ENCODE measurements around the gene COL16A1.

COL16A1 gene

GRCh38 chr1:31655756-31656155 is 48.1 kb downstream of the COL16A1 start:
- DNase-seq (ENCODE audit: low read depth, low spot score), result no peak

GRCh38 chr1:31655104-31655503 is 48.7 kb downstream of the COL16A1 start:
- H3K4me3 ChIP-seq (ENCODE audit: low read length), result no peak overlapping the region

More at GRCh38 chr1:31655756-31656155, 48.1 kb downstream of the COL16A1 start:
- H3K4me3 ChIP-seq (ENCODE audit: low read length), result no peak overlapping the region

GRCh38 chr1:31654474-31654776 is 49.4 kb downstream of the COL16A1 start:
- DNase-seq (ENCODE audit: low read depth, low spot score), result no peak

More at GRCh38 chr1:31655104-31655503, 48.7 kb downstream of the COL16A1 start:
- DNase-seq (ENCODE audit: low read depth, low spot score), result no peak

GRCh38 chr1:31653717-31654473 is 49.9 kb downstream of the COL16A1 start:
- no peak overlapping the region for H3K4me3 ChIP-seq (ENCODE audit: low read length)
- DNase-seq (ENCODE audit: low read depth, low spot score), result no peak

More at GRCh38 chr1:31654474-31654776, 49.4 kb downstream of the COL16A1 start:
- no peak overlapping the region for H3K4me3 ChIP-seq (ENCODE audit: low read length)

- no peak overlapping the region for H3K4me3 ChIP-seq (ENCODE audit: low read length)
- DNase-seq (ENCODE audit: low read depth, low spot score), result no peak
Observed at GRCh38 chr1:31652891-31653499, 50.8 kb downstream of the COL16A1 start.

GRCh38 chr1:31651766-31652165 is 52.1 kb downstream of the COL16A1 start:
- H3K4me3 ChIP-seq (ENCODE audit: low read length), result no peak overlapping the region
- DNase-seq (ENCODE audit: low read depth, low spot score), result no peak

GRCh38 chr1:31651089-31651420 is 52.8 kb downstream of the COL16A1 start:
- no peak overlapping the region for H3K4me3 ChIP-seq (ENCODE audit: low read length)
- DNase-seq (ENCODE audit: low read depth, low spot score), result no peak

GRCh38 chr1:31650161-31651088 is 53.4 kb downstream of the COL16A1 start:
- H3K4me3 ChIP-seq (ENCODE audit: low read length), result no peak overlapping the region
- no peak for DNase-seq (ENCODE audit: low read depth, low spot score)

- DNase-seq (ENCODE audit: low read depth, low spot score), result no peak
- no peak overlapping the region for H3K4me3 ChIP-seq (ENCODE audit: low read length)
Observed at GRCh38 chr1:31648641-31649357, 55.0 kb downstream of the COL16A1 start.

- no peak overlapping the region for H3K4me3 ChIP-seq (ENCODE audit: low read length)
- DNase-seq (ENCODE audit: low read depth, low spot score), result no peak
Observed at GRCh38 chr1:31648190-31648589, 55.6 kb downstream of the COL16A1 start.

GRCh38 chr1:31647106-31647505 is 56.7 kb downstream of the COL16A1 start:
- no peak overlapping the region for H3K4me3 ChIP-seq (ENCODE audit: low read length)
- no peak for DNase-seq (ENCODE audit: low read depth, low spot score)

- H3K4me3 ChIP-seq (ENCODE audit: low read length), result no peak overlapping the region
- no peak for DNase-seq (ENCODE audit: low read depth, low spot score)
Observed at GRCh38 chr1:31646259-31646960, 57.4 kb downstream of the COL16A1 start.

- peak overlapping the region; percentile 82 for H3K4me3 ChIP-seq (ENCODE audit: low read length)
- no peak for DNase-seq (ENCODE audit: low read depth, low spot score)
Observed at GRCh38 chr1:31645274-31645568, 58.6 kb downstream of the COL16A1 start.

- peak within 1 kb of the TSS; percentile 82 for H3K4me3 ChIP-seq (ENCODE audit: low read length)
- DNase-seq (ENCODE audit: low read depth, low spot score), result peak; percentile 95
Observed at GRCh38 chr1:31644560-31645273, 59.1 kb downstream of the COL16A1 start, which contains the start of gene PEF1. Gene PEF1 (minus strand): TSS chr1:31644876. CDS start chr1:31644864, 12 bp downstream.

GRCh38 chr1:31643976-31644559 is 59.7 kb downstream of the COL16A1 start:
- DNase-seq (ENCODE audit: low read depth, low spot score), result no peak
- H3K4me3 ChIP-seq (ENCODE audit: low read length), result peak overlapping the region; percentile 82

- DNase-seq (ENCODE audit: low read depth, low spot score), result no peak
- H3K4me3 ChIP-seq (ENCODE audit: low read length), result no peak overlapping the region
Observed at GRCh38 chr1:31642897-31643296, 60.9 kb downstream of the COL16A1 start.

GRCh38 chr1:31642366-31642765 is 61.5 kb downstream of the COL16A1 start:
- no peak for DNase-seq (ENCODE audit: low read depth, low spot score)
- no peak overlapping the region for H3K4me3 ChIP-seq (ENCODE audit: low read length)

- no peak for DNase-seq (ENCODE audit: low read depth, low spot score)
- H3K4me3 ChIP-seq (ENCODE audit: low read length), result no peak overlapping the region
Observed at GRCh38 chr1:31640964-31641363, 62.9 kb downstream of the COL16A1 start.
